Neuronal stem cell (in vitro differentiated cells): Measurements from ENCODE around the gene SNCB.
A peak's percentile ranks its signal among the peaks of the same experiment; 100 is the strongest.

Experiments used
- DNase-seq: peaks from one replicate; pipeline ENCODE4 v3.0.0-alpha.2; 2013; ENCODE audit warnings: low spot score
- H2AFZ ChIP-seq: one replicate; pipeline ENCODE4 v1.6.1; 2013; ENCODE audit warnings: mild to moderate bottlenecking, low read length, inconsistent platforms
- H2AK5ac ChIP-seq: 2 replicates; pipeline ENCODE4 v1.6.1; 2013; ENCODE audit warnings: low read depth, mild to moderate bottlenecking, inconsistent platforms, low read length, moderate library complexity, mixed read lengths
- H2BK120ac ChIP-seq: 2 replicates; pipeline ENCODE4 v1.6.1; 2013; ENCODE audit warnings: low read depth, mild to moderate bottlenecking, inconsistent platforms, low read length, moderate library complexity, mixed read lengths
- H2BK12ac ChIP-seq: one replicate; pipeline ENCODE4 v1.6.1; 2013; ENCODE audit warnings: low read length, inconsistent platforms
- H2BK15ac ChIP-seq: 2 replicates; pipeline ENCODE4 v1.6.1; 2013; ENCODE audit warnings: mild to moderate bottlenecking, low read length, inconsistent platforms, mixed read lengths
- H2BK5ac ChIP-seq: one replicate; pipeline ENCODE4 v1.6.1; 2013; ENCODE audit warnings: inconsistent platforms, mild to moderate bottlenecking, low read length, moderate library complexity
- H3K14ac ChIP-seq: one replicate; pipeline ENCODE4 v1.6.1; 2013; ENCODE audit warnings: low read length, inconsistent platforms
- H3K18ac ChIP-seq: 2 replicates; pipeline ENCODE4 v1.6.1; 2013; ENCODE audit warnings: low read length, inconsistent platforms
- H3K23ac ChIP-seq: 2 replicates; pipeline ENCODE4 v1.6.1; 2013; ENCODE audit warnings: low read depth, mild to moderate bottlenecking, mixed read lengths, low read length, inconsistent platforms; ENCODE audit not compliant: poor library complexity
- H3K27ac ChIP-seq: replicated peaks from 3 replicates; pipeline ENCODE4 v1.5.1; 2013; ENCODE audit warnings: low read length, inconsistent platforms
- H3K27me3 ChIP-seq, 3 experiments: 2 replicates each; pipeline ENCODE4 v1.6.1; 2013; ENCODE audit warnings: low read length in 3 of 3, mild to moderate bottlenecking in 2 of 3, inconsistent platforms in 1 of 3, low read depth in 1 of 3, mixed read lengths in 1 of 3, moderate library complexity in 1 of 3; ENCODE audit not compliant: control insufficient read depth in 3 of 3, insufficient read depth in 3 of 3
- H3K36me3 ChIP-seq, 2 donors: replicated peaks in 1 of 2; 2 replicates each; pipeline ENCODE4 v1.6.1; 2013; ENCODE audit warnings: low read length in 2 of 2; ENCODE audit not compliant: control insufficient read depth in 2 of 2, insufficient read depth in 2 of 2
- H3K4ac ChIP-seq: 2 replicates; pipeline ENCODE4 v1.6.1; 2013; ENCODE audit warnings: inconsistent platforms, mild to moderate bottlenecking, low read length, moderate library complexity
- H3K4me1 ChIP-seq, 2 donors: 1 replicate in 1 of 2; 2 replicates in 1 of 2; pipeline ENCODE4 v1.6.1; 2013; ENCODE audit warnings: low read length in 2 of 2, low read depth in 1 of 2; ENCODE audit not compliant: control insufficient read depth in 2 of 2, insufficient read depth in 1 of 2
- H3K4me2 ChIP-seq: one replicate; pipeline ENCODE4 v1.6.1; 2013; ENCODE audit warnings: mild to moderate bottlenecking, low read length, inconsistent platforms; ENCODE audit not compliant: insufficient read depth, poor library complexity, severe bottlenecking
- H3K4me3 ChIP-seq, 2 donors: 2 replicates each; pipeline ENCODE4 v1.5.1; 2013; ENCODE audit warnings: low read length in 2 of 2, mild to moderate bottlenecking in 2 of 2, inconsistent platforms in 1 of 2, moderate library complexity in 1 of 2
- H3K79me1 ChIP-seq: one replicate; pipeline ENCODE4 v1.6.1; 2013; ENCODE audit warnings: low read depth, mild to moderate bottlenecking, inconsistent platforms, low read length, moderate library complexity
- H3K9ac ChIP-seq: one replicate; pipeline ENCODE4 v1.6.1; 2013; ENCODE audit warnings: mild to moderate bottlenecking, low read depth, low read length, inconsistent platforms; ENCODE audit not compliant: poor library complexity
- H3K9me3 ChIP-seq, 2 donors: replicated peaks in 1 of 2; 2 replicates each; pipeline versions ENCODE3 to v1.6.1; 2013; ENCODE audit warnings: low read length in 2 of 2, mild to moderate bottlenecking in 2 of 2, inconsistent platforms in 1 of 2, low read depth in 1 of 2, mixed read lengths in 1 of 2, moderate library complexity in 1 of 2; ENCODE audit not compliant: control insufficient read depth in 2 of 2, insufficient read depth in 1 of 2
- H4K8ac ChIP-seq: one replicate; pipeline ENCODE4 v1.6.1; 2013; ENCODE audit warnings: low read depth, mild to moderate bottlenecking, inconsistent platforms, low read length, moderate library complexity
- H4K91ac ChIP-seq: one replicate; pipeline ENCODE4 v1.6.1; 2013; ENCODE audit warnings: low read length, low read depth, mild to moderate bottlenecking, inconsistent platforms; ENCODE audit not compliant: poor library complexity
- WGBS, 2 donors: extraction: QIAGEN DNeasy Blood & Tissue Kit; methylation state at CpG; one replicate each; pipeline ENCODE4 v1.1.7; 2013; ENCODE audit warnings: missing lambda C conversion rate in 2 of 2, mixed read lengths in 1 of 2; ENCODE audit not compliant: insufficient read length in 2 of 2, insufficient replicate concordance in 1 of 2; ENCODE audit errors: extremely low coverage in 2 of 2; 5-methylcytosine and 5-hydroxymethylcytosine counted together

Gene SNCB

GRCh38 chr5:176633598-176633997, 3.3 kb upstream of the SNCB start:
- Histone ChIP-seq H3K18ac (no peak overlapping the region), H2BK12ac (no peak overlapping the region), H2AFZ (no peak overlapping the region), H3K23ac (no peak overlapping the region), H4K91ac (no peak overlapping the region), H3K4me1 (peaks cover 6 to 8% of the 10 kb centered on the region in 2 donors), H3K9ac (no peak overlapping the region), H3K4me3 (no peak overlapping the region), H3K79me1 (no peaks in the 10 kb centered on the region), H3K36me3 (no peaks in the 10 kb centered on the region), H4K8ac (no peak overlapping the region), H3K27ac (no peak overlapping the region), H3K14ac (no peak overlapping the region), H3K4me2 (no peak overlapping the region), H3K4ac (no peak overlapping the region), H2BK5ac (no peak overlapping the region), H2AK5ac (no peak overlapping the region), H3K9me3 (peaks cover 0 to 5% of the 10 kb centered on the region in 2 donors), H2BK120ac (no peak overlapping the region), H2BK15ac (no peak overlapping the region), H3K27me3 (peaks cover 7 to 90% (median 34%) of the 10 kb centered on the region in 3 experiments)
- no CpG with 5 or more reads among the region's 6 CpGs for WGBS, 2 donors
- no peak for DNase-seq

DNA sequence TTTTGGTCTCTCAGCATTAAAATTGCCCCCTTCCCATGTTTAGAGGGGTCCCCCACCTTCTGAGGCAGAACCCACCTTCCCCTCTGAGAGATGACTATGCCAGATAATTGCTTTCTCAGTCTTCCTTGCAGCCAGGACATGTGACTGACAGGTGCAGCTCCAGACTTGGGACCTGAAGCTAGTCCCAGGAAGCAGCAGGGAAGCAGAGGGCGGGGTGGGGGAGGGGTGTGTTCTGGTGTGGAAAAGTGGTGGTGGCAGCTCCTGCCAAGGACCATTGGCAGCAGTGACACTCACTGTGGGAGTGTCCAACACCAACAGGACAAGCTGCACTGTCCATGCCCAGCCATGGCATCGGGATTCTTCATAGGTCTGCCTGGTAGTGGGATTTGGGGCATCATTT, 2.4 kb upstream of the SNCB start:
- no peak overlapping the region for H2BK15ac ChIP-seq
- H2BK12ac ChIP-seq = no peak overlapping the region
- H4K91ac ChIP-seq = no peak overlapping the region
- no peak overlapping the region for H2BK120ac ChIP-seq
- H3K9ac ChIP-seq = no peak overlapping the region
- H3K79me1 ChIP-seq = no peaks in the 10 kb centered on the region
- no peak overlapping the region for H2BK5ac ChIP-seq
- H3K4me1 ChIP-seq = peaks cover 6 to 8% of the 10 kb centered on the region in 2 donors
- H3K4me3 ChIP-seq = no peak overlapping the region
- no peak overlapping the region for H3K4me2 ChIP-seq
- no peak for DNase-seq
- H3K27me3 ChIP-seq = peaks cover 7 to 90% (median 42%) of the 10 kb centered on the region in 3 experiments
- WGBS, 2 donors = no CpG with 5 or more reads among the region's 2 CpGs
- no peak overlapping the region for H4K8ac ChIP-seq
- no peak overlapping the region for H3K4ac ChIP-seq
- no peak overlapping the region for H3K23ac ChIP-seq
- H3K18ac ChIP-seq = no peak overlapping the region
- H3K14ac ChIP-seq = no peak overlapping the region
- no peaks in the 10 kb centered on the region for H3K36me3 ChIP-seq
- no peak overlapping the region for H2AFZ ChIP-seq
- peaks cover 0 to 5% of the 10 kb centered on the region in 2 donors for H3K9me3 ChIP-seq
- H2AK5ac ChIP-seq = no peak overlapping the region
- no peak overlapping the region for H3K27ac ChIP-seq

GRCh38 chr5:176631383-176632200, 1.3 kb upstream of the SNCB start:
- Histone ChIP-seq H3K4me2 (no peak overlapping the region), H2BK5ac (no peak overlapping the region), H3K79me1 (no peaks in the 10 kb centered on the region), H3K4me3 (no peak overlapping the region), H2AFZ (no peak overlapping the region), H3K9ac (no peak overlapping the region), H3K27me3 (peaks cover 7 to 91% (median 43%) of the 10 kb centered on the region in 3 experiments), H2BK120ac (no peak overlapping the region), H3K18ac (no peak overlapping the region), H3K14ac (no peak overlapping the region), H3K23ac (no peak overlapping the region), H2BK12ac (no peak overlapping the region), H3K9me3 (peaks cover 0 to 5% of the 10 kb centered on the region in 2 donors), H4K91ac (no peak overlapping the region), H3K4ac (no peak overlapping the region), H3K27ac (no peak overlapping the region), H2AK5ac (no peak overlapping the region), H4K8ac (no peak overlapping the region), H3K4me1 (peaks cover 6 to 8% of the 10 kb centered on the region in 2 donors), H3K36me3 (no peaks in the 10 kb centered on the region), H2BK15ac (no peak overlapping the region)
- no peak for DNase-seq
- WGBS, 2 donors = no CpG with 5 or more reads among the region's 7 CpGs

DNA sequence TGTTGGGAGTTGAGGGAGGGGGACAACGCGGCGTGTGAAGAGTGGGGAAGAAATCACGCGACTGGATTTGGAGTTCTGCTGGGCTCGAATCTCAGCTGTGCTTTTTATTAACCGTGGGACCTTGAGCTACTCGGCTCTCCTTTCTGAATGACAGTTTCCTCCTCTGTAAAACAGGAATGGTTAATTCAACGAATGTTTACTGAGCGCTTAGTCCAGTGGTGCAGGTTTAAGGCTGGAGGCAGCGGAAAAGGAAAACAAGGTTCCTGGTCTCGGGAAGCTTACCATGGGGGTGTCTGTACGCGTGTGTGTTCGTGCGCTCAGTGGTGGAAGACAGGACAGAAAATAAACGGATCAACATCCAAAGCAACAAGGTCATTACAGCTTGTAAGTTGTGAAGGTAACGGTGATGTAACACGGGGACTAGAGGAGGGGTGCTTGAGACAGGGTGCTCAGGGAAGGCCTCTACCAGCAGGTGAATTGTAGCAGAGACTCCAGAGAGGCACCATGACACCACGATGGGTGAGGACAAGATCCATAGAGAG, 418 bp upstream of the SNCB start:
- no peak overlapping the region for H4K8ac ChIP-seq
- H3K9ac ChIP-seq = no peak overlapping the region
- H3K27me3 ChIP-seq = peaks cover 7 to 93% (median 43%) of the 10 kb centered on the region in 3 experiments
- DNase-seq = no peak
- no peak overlapping the region for H3K14ac ChIP-seq
- peaks cover 6 to 8% of the 10 kb centered on the region in 2 donors for H3K4me1 ChIP-seq
- no peak overlapping the region for H2BK15ac ChIP-seq
- no peak overlapping the region for H3K18ac ChIP-seq
- peak overlapping the region; percentile 85 for H2AFZ ChIP-seq
- H3K4me3 ChIP-seq = peak overlapping the region; percentile 25 to 74
- WGBS, 2 donors = no CpG with 5 or more reads among the region's 20 CpGs
- no peak overlapping the region for H3K23ac ChIP-seq
- no peak overlapping the region for H2AK5ac ChIP-seq
- H3K4ac ChIP-seq = no peak overlapping the region
- H3K9me3 ChIP-seq = peaks cover 0 to 5% of the 10 kb centered on the region in 2 donors
- H3K27ac ChIP-seq = no peak overlapping the region
- peak overlapping the region; percentile 94 for H3K4me2 ChIP-seq
- H3K79me1 ChIP-seq = no peaks in the 10 kb centered on the region
- H2BK12ac ChIP-seq = no peak overlapping the region
- no peak overlapping the region for H4K91ac ChIP-seq
- H3K36me3 ChIP-seq = no peaks in the 10 kb centered on the region
- no peak overlapping the region for H2BK5ac ChIP-seq
- H2BK120ac ChIP-seq = no peak overlapping the region
